ENCODE results near the gene ARSG.
A peak's percentile ranks its signal among the peaks of the same experiment; 100 is the strongest.

The ARSG gene

GRCh38 chr17:68456339-68457167 lies 165.3 kb downstream of the ARSG start:
- DNase-seq, result no peak

- DNase-seq, result no peak
Measured at GRCh38 chr17:68457168-68457538, 165.9 kb downstream of the ARSG start, which contains the start of gene WIPI1. WIPI1 (minus strand) TSS chr17:68457496; CDS start chr17:68457421, 75 bp downstream.

- peak; percentile 97 for DNase-seq
Measured at GRCh38 chr17:68457539-68458259, 166.4 kb downstream of the ARSG start.

GRCh38 chr17:68458260-68459036 lies 167.2 kb downstream of the ARSG start:
- no peak for DNase-seq

- DNase-seq, result no peak
Measured at GRCh38 chr17:68459037-68459639, 167.8 kb downstream of the ARSG start.

- no peak for DNase-seq
Measured at GRCh38 chr17:68460146-68460545, 168.9 kb downstream of the ARSG start.

- no peak for DNase-seq
Measured at GRCh38 chr17:68460715-68461114, 169.4 kb downstream of the ARSG start.

GRCh38 chr17:68461122-68461539 lies 169.8 kb downstream of the ARSG start:
- DNase-seq, result no peak

- DNase-seq, result no peak
Measured at GRCh38 chr17:68461589-68461988, 170.3 kb downstream of the ARSG start.

GRCh38 chr17:68462381-68463210 lies 171.3 kb downstream of the ARSG start:
- peak; percentile 60 for DNase-seq

- DNase-seq, result no peak
Measured at GRCh38 chr17:68463211-68464019, 172.1 kb downstream of the ARSG start.

- no peak for DNase-seq
Measured at GRCh38 chr17:68468334-68468733, 177.0 kb downstream of the ARSG start.

- DNase-seq, result no peak
Measured at GRCh38 chr17:68468788-68469187, 177.5 kb downstream of the ARSG start.

Data from activated CD8-positive, alpha-beta memory T cell treated with anti-CD3 and anti-CD28 coated beads, Interleukin-2, amount 50 U/mL, for 4 hours (primary cell).